OCI-LY3 (cell line): Measurements from ENCODE around the gene LONP1.

ENCODE experiments used
- CTCF ChIP-seq: fragments of 200-600, 300-600 bp; sonication (generic); IDR thresholded peaks from 2 replicates; pipeline ENCODE4 v1.5.1; 2014; ENCODE audit warnings: antibody characterized with exemption, low read length, low read depth
- EZH2phosphoT487 ChIP-seq: fragments of 200-600 bp; shearing (Covaris generic); IDR thresholded peaks from 2 replicates; pipeline ENCODE4 v1.6.1; 2018; ENCODE audit warnings: antibody characterized with exemption, mixed run types, low read depth

GRCh38 chr19:5694956-5695648, 24.8 kb downstream of the LONP1 start:
- TF ChIP-seq CTCF (no peak), EZH2phosphoT487 (no peak)
